CD4-positive, alpha-beta T cell (primary cell): ENCODE results near the gene SIGLEC6. TPM values are rescaled to one million over a fixed set of nuclear protein-coding genes. Genes with fewer than 3 reads are reported as not detected.

Source experiments
- ATAC-seq: fragments of 200-7000 bp; cut with Tn5 transposase; one replicate; pipeline ENCODE4 v1.10.0; 2022; ENCODE audit warnings: mild to moderate bottlenecking; ENCODE audit not compliant: poor library complexity
- CTCF ChIA-PET: fragments of 350-600 bp; sonication (Branson Sonifier 250); formaldehyde crosslinking; loops from one replicate; lab custom pipeline; 2021; ENCODE audit warnings: antibody characterized with exemption, inconsistent platforms; lab: Charles Lee
- POLR2A ChIA-PET: fragments of 350-600 bp; sonication (Branson Sonifier 250); formaldehyde crosslinking; loops from one replicate; lab custom pipeline; 2021; ENCODE audit warnings: antibody characterized with exemption, inconsistent platforms; lab: Charles Lee
- DNase-seq, 14 experiments: peaks; one replicate each; pipeline ENCODE4 v3.0.0-alpha.2; 2013 to 2020; ENCODE audit warnings: mixed read lengths in 2 of 14
- H3K27ac ChIP-seq, 2 donors: one replicate each; pipeline versions ENCODE4 v1.5.1 to v1.7.0; 2013; ENCODE audit warnings: low read length in 2 of 2, low read depth in 1 of 2, mild to moderate bottlenecking in 1 of 2
- H3K27me3 ChIP-seq, 2 experiments: 1 replicate in 1 of 2; 2 replicates in 1 of 2; pipeline versions ENCODE4 v1.6.1 to v1.7.0; 2013; ENCODE audit warnings: low read length in 2 of 2, control low read depth in 1 of 2, mild to moderate bottlenecking in 1 of 2, moderate library complexity in 1 of 2; ENCODE audit not compliant: insufficient read depth in 2 of 2, control insufficient read depth in 1 of 2
- H3K36me3 ChIP-seq: one replicate; pipeline ENCODE4 v1.6.1; 2013; ENCODE audit warnings: low read length, control low read depth; ENCODE audit not compliant: insufficient read depth
- H3K4me1 ChIP-seq: one replicate; pipeline ENCODE4 v1.6.1; 2013; ENCODE audit warnings: low read length, control low read depth; ENCODE audit not compliant: insufficient read depth
- H3K4me3 ChIP-seq: one replicate; pipeline ENCODE4 v1.5.1; 2013; ENCODE audit warnings: mild to moderate bottlenecking, low read length, moderate library complexity
- H3K9me3 ChIP-seq, 2 experiments: 1 replicate in 1 of 2; 2 replicates in 1 of 2; pipeline versions ENCODE4 v1.6.1 to v1.7.0; 2013; ENCODE audit warnings: low read length in 2 of 2, mild to moderate bottlenecking in 2 of 2, control low read depth in 1 of 2, moderate library complexity in 1 of 2; ENCODE audit not compliant: control insufficient read depth in 1 of 2, insufficient read depth in 1 of 2
- H3K27ac Mint-ChIP-seq: one replicate; pipeline ENCODE4 v1.8.0; 2020; ENCODE audit warnings: mixed read lengths
- H3K27me3 Mint-ChIP-seq: one replicate; pipeline ENCODE4 v1.8.0; 2021; ENCODE audit warnings: mixed read lengths
- H3K36me3 Mint-ChIP-seq: one replicate; pipeline ENCODE4 v1.8.0; 2021; ENCODE audit warnings: low read depth, mixed read lengths
- H3K4me1 Mint-ChIP-seq: one replicate; pipeline ENCODE4 v1.8.0; 2021; ENCODE audit warnings: low read depth, mixed read lengths
- H3K4me3 Mint-ChIP-seq: one replicate; pipeline ENCODE4 v1.8.0; 2020; ENCODE audit warnings: mild to moderate bottlenecking, mixed read lengths
- H3K9me3 Mint-ChIP-seq: one replicate; pipeline ENCODE4 v1.8.0; 2020; ENCODE audit warnings: mixed read lengths
- intact Hi-C, 2 experiments: fragments of 100-400 bp; cut with DNase I in 1 of 2; cut with micrococcal nuclease in 1 of 2; formaldehyde crosslinking; loops; one replicate each; pipeline versions ENCODE4 v1.15.1 to v1.9.0; 2023 to 2025; cut with DNase I, micrococcal nuclease
- total RNA-seq, 174 experiments: library from RNA in 2 of 174; stranded (reverse) in 2 of 174; gene quantifications; one replicate each; pipeline ENCODE4 v1.2.3 and lab custom pipeline; 2021 to 2026
- TF ChIP-seq, protein P1 (sequence below): fragments of 200-600 bp; IDR thresholded peaks from one replicate; pipeline ENCODE4 v1.8.0; 2022; ENCODE audit warnings: antibody characterized with exemption, mild to moderate bottlenecking

The SIGLEC6 gene
- total RNA-seq, 2 experiments from 2014 or later = 0.14 to 0.36 TPM

DNA sequence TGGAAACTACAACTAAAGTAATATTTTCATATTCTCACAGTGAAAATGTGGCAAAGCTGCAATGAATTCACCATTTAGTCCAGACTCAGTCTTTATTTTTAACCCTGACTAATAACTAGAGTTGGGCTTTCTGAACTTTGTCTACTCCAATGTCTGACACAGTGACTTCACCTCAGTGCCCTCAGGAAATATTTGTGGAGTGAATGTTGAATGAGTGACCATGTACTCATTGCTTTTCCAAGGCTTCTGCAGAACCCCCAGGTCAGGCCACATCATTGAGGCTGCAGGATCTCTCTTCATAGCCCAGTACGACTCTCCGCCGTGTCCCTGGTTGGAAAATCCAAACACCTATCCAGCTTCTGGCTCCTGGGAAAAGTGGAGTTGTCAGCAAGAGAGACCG lies 41.4 kb upstream of the SIGLEC6 start:
- intact Hi-C loops = loop anchor here in 1 of 2 experiments (5.0 kb wide), 1 partner anchor 129 kb away; no protein-coding TSS in a partner anchor
- Mint-ChIP-seq H3K27ac (no peak overlapping the region), H3K9me3 (no peaks in the 10 kb centered on the region), H3K4me3 (peak overlapping the region; percentile 54), H3K4me1 (peaks cover 35% of the 10 kb centered on the region), H3K36me3 (peaks cover 46% of the 10 kb centered on the region), H3K27me3 (no peaks in the 10 kb centered on the region)
- Histone ChIP-seq H3K4me1 (peaks cover 16% of the 10 kb centered on the region), H3K27ac (no peak overlapping the region), H3K36me3 (peaks cover 20% of the 10 kb centered on the region), H3K4me3 (no peak overlapping the region), H3K27me3 (no peaks in the 10 kb centered on the region), H3K9me3 (no peaks in the 10 kb centered on the region)
- DNase-seq = no peak
- TF ChIP-seq, protein P1, sequence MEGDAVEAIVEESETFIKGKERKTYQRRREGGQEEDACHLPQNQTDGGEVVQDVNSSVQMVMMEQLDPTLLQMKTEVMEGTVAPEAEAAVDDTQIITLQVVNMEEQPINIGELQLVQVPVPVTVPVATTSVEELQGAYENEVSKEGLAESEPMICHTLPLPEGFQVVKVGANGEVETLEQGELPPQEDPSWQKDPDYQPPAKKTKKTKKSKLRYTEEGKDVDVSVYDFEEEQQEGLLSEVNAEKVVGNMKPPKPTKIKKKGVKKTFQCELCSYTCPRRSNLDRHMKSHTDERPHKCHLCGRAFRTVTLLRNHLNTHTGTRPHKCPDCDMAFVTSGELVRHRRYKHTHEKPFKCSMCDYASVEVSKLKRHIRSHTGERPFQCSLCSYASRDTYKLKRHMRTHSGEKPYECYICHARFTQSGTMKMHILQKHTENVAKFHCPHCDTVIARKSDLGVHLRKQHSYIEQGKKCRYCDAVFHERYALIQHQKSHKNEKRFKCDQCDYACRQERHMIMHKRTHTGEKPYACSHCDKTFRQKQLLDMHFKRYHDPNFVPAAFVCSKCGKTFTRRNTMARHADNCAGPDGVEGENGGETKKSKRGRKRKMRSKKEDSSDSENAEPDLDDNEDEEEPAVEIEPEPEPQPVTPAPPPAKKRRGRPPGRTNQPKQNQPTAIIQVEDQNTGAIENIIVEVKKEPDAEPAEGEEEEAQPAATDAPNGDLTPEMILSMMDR = no peak
- ATAC-seq = no peak
- CTCF ChIA-PET = no interaction called here
- POLR2A ChIA-PET = no interaction called here

DNA sequence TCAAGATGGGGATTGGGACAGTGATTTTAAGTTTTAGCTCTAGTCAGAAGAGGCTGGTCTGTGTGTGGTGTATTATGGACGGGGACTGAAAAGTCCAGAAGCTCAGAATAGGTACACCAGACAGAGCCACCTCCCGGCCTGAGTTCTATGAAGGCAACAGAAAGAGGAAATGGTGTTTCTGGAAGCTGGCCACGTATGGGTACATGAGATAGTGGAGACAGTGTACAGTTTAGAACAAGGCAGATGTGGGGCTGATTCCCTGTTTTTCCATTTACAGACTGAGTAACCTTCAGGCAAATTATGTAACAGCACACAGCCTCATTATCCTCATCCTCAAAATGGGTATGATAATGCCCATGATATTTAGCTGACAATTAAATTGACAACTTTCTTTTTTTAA lies 40.9 kb upstream of the SIGLEC6 start:
- H3K4me1 Mint-ChIP-seq = peaks cover 35% of the 10 kb centered on the region
- peak overlapping the region; percentile 94 for H3K4me3 Mint-ChIP-seq
- ChIA-PET POLR2A (no interaction called here), CTCF (no interaction called here)
- Histone ChIP-seq H3K36me3 (peaks cover 20% of the 10 kb centered on the region), H3K4me3 (no peak overlapping the region), H3K27me3 (no peaks in the 10 kb centered on the region), H3K9me3 (no peaks in the 10 kb centered on the region), H3K27ac (no peak overlapping the region), H3K4me1 (peaks cover 16% of the 10 kb centered on the region)
- DNase-seq = no peak
- H3K27me3 Mint-ChIP-seq = no peaks in the 10 kb centered on the region
- no peak overlapping the region for H3K27ac Mint-ChIP-seq
- TF ChIP-seq, protein P1 = no peak
- peaks cover 43% of the 10 kb centered on the region for H3K36me3 Mint-ChIP-seq
- ATAC-seq = no peak
- intact Hi-C loops = loop anchor here in 1 of 2 experiments (5.0 kb wide), 1 partner anchor 130 kb away; no protein-coding TSS in a partner anchor
- no peaks in the 10 kb centered on the region for H3K9me3 Mint-ChIP-seq

DNA sequence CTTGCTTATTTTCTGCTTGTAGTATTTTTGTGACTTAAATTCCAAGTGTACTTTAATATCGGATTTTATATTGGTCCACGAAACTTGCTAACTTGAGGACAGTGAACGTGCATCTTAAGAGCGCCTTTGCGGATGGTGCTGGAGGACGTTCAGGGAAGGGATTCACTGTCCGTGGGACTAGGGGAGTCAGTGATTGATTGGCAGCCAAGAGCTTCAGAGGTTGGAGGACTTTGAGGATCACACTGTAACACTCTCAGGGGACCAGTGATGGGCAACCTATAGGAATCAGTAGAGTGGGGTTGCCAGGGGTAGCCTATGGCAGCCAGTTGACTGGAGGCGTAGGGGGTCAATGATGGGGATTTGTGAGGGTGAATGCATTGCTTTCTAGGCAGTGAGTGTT lies 40.1 kb upstream of the SIGLEC6 start:
- peaks cover 2% of the 10 kb centered on the region for H3K27me3 Mint-ChIP-seq
- POLR2A ChIA-PET = interaction anchor here (1.0 kb wide), 1 partner anchor 133 kb away, joined by 3 read pairs; no protein-coding TSS in a partner anchor
- H3K9me3 Mint-ChIP-seq = no peaks in the 10 kb centered on the region
- DNase-seq (peak in 1 of 14 experiments; percentile 25), ATAC-seq (peak; percentile 19)
- Histone ChIP-seq H3K4me3 (peak overlapping the region; percentile 76), H3K27ac (no peak overlapping the region), H3K27me3 (no peaks in the 10 kb centered on the region), H3K9me3 (no peaks in the 10 kb centered on the region), H3K36me3 (peaks cover 18% of the 10 kb centered on the region), H3K4me1 (peaks cover 16% of the 10 kb centered on the region)
- CTCF ChIA-PET = no interaction called here
- peak overlapping the region; percentile 94 for H3K4me3 Mint-ChIP-seq
- intact Hi-C loops = loop anchor here (1.0 to 5.0 kb wide), 3 partner anchors 23 to 131 kb away; no protein-coding TSS in a partner anchor
- H3K4me1 Mint-ChIP-seq = peaks cover 28% of the 10 kb centered on the region
- TF ChIP-seq, protein P1 = no peak
- no peak overlapping the region for H3K27ac Mint-ChIP-seq
- H3K36me3 Mint-ChIP-seq = peaks cover 35% of the 10 kb centered on the region
